Superior temporal gyrus (tissue), 1 donor: Measurements from ENCODE around the gene MAK.
"Not testable (repeated sequence)": the region's sequence is repeated elsewhere in the genome, so short reads cannot be mapped to it uniquely, and the experiment has no call there.

Experiments used
- DNase-seq: peaks from one replicate; pipeline ENCODE4 v3.0.0-alpha.2; 2016; ENCODE audit errors: extremely low spot score

Gene MAK

GRCh38 chr6:10854922-10855632, 16.7 kb upstream of the MAK start:
- no peak for DNase-seq

- DNase-seq = not testable (repeated sequence)
These were observed 15.5 kb upstream of the MAK start for GRCh38 chr6:10853849-10854300.

GRCh38 chr6:10852361-10852960, 14.1 kb upstream of the MAK start:
- DNase-seq = no peak

- no peak for DNase-seq
These were observed 12.4 kb upstream of the MAK start for GRCh38 chr6:10850728-10851127.

GRCh38 chr6:10849901-10850300, 11.6 kb upstream of the MAK start:
- DNase-seq = no peak

- no peak for DNase-seq
These were observed 9.3 kb upstream of the MAK start for GRCh38 chr6:10847684-10848083.

- DNase-seq = no peak
These were observed 5.2 kb upstream of the MAK start for GRCh38 chr6:10843554-10843953.

GRCh38 chr6:10838794-10839333, 525 bp upstream of the MAK start:
- no peak for DNase-seq

GRCh38 chr6:10837622-10837994, 731 bp downstream of the MAK start:
- DNase-seq = peak; percentile 13

GRCh38 chr6:10837009-10837621, 1.2 kb downstream of the MAK start:
- no peak for DNase-seq

- DNase-seq = no peak
These were observed 3.5 kb downstream of the MAK start for GRCh38 chr6:10834823-10835222.

GRCh38 chr6:10831609-10832008, 6.7 kb downstream of the MAK start:
- DNase-seq = no peak

GRCh38 chr6:10824819-10825218, 13.5 kb downstream of the MAK start:
- no peak for DNase-seq

GRCh38 chr6:10824297-10824696, 14.0 kb downstream of the MAK start:
- DNase-seq = no peak

- not testable (repeated sequence) for DNase-seq
These were observed 24.2 kb downstream of the MAK start for GRCh38 chr6:10814176-10814575.

GRCh38 chr6:10809098-10809497, 29.2 kb downstream of the MAK start:
- DNase-seq = no peak

- DNase-seq = no peak
These were observed 30.0 kb downstream of the MAK start for GRCh38 chr6:10808376-10808775.

- DNase-seq = peak; percentile 81
These were observed 37.0 kb downstream of the MAK start for GRCh38 chr6:10801224-10801848.

GRCh38 chr6:10800810-10801209, 37.5 kb downstream of the MAK start:
- no peak for DNase-seq

GRCh38 chr6:10794239-10794638, 44.1 kb downstream of the MAK start:
- DNase-seq = no peak

- DNase-seq = no peak
These were observed 44.6 kb downstream of the MAK start for GRCh38 chr6:10793695-10794094.

GRCh38 chr6:10793035-10793434, 45.3 kb downstream of the MAK start:
- DNase-seq = peak; percentile 21
